ENCODE measurements around the gene CLPSL2. TPM values are rescaled to one million over a fixed set of nuclear protein-coding genes. Genes with fewer than 3 reads are reported as not detected.

CLPSL2 gene
- total RNA-seq, 2 experiments from 2014 or later: not detected

- Mint-ChIP-seq H3K4me3 (no peak overlapping the region), H3K4me1 (no peaks in the 10 kb centered on the region), H3K9me3 (ENCODE audit: low read depth) (no peaks in the 10 kb centered on the region), H3K27me3 (peaks cover 14% of the 10 kb centered on the region), H3K36me3 (ENCODE audit: low read depth) (no peaks in the 10 kb centered on the region), H3K27ac (no peak overlapping the region)
- ChIA-PET POLR2A (no interaction called here), CTCF (interaction anchor here (0.6 kb wide), 1 partner anchor 853 kb away, joined by 3 read pairs; no protein-coding TSS in a partner anchor)
- no peak for DNase-seq
- ATAC-seq: no peak
- intact Hi-C loops (cut with DNase I, micrococcal nuclease): no loop called here
Observed at GRCh38 chr6:35771343-35771627, 5.1 kb upstream of the CLPSL2 start.

DNA sequence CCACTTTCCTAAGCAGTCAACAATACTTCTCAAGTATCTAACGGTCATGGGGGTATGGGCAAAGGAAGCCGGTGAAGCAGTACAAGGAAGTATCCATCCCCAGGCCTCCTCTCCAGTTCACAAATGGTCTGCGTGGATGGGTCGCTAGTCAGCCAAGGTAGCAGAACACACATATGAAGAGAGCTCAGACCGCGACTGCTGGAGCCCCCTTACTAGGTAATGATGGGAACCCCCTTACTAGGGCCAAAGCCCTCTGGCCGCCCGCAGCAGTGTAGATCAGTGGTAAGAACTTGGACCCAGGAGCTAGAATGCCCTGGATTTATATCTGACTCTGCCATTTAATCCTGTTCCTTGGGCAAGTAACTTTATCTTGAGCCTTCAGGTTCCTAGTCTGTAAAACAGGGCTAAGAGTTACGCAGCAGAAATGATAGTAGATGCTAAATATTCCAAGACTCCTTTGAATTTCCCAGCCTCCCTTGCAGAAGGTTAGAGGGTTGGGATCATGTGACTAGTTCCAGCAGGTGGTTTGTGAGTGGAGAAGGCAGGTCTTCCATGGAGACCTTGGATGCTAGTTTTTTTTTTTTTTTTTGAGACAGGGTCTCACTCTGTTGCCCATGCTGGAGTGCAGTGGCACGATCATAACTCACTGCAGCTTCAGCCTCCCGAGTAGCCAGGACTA lies 2.1 kb upstream of the CLPSL2 start:
- DNase-seq: no peak
- Mint-ChIP-seq H3K4me3 (no peak overlapping the region), H3K36me3 (ENCODE audit: low read depth) (no peaks in the 10 kb centered on the region), H3K9me3 (ENCODE audit: low read depth) (no peaks in the 10 kb centered on the region), H3K27ac (no peak overlapping the region), H3K27me3 (peaks cover 23% of the 10 kb centered on the region), H3K4me1 (peaks cover 5% of the 10 kb centered on the region)
- CTCF ChIA-PET: no interaction called here
- intact Hi-C loops (cut with DNase I, micrococcal nuclease): no loop called here
- no peak for ATAC-seq
- POLR2A ChIA-PET: no interaction called here

DNA sequence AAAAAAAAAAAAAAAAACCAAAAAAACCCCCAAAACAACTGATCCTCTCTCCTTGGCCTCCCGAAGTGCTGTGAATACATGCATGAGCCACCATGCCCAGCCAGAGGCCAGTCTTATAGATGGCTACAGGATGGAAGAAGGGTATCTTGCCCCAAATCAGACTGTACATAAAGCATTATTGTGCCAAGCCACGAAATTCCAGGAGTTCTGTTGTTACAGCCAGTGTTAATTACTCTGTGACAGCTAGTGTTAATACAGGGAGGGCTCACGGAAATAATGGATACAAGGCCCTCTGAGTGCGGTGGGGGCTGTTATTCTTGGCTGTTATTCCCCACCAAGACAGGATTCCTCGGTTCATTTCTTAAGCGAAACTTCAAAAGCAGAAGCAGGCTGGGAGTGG lies 1.4 kb upstream of the CLPSL2 start:
- ATAC-seq: no peak
- intact Hi-C loops (cut with DNase I, micrococcal nuclease): no loop called here
- H3K36me3 Mint-ChIP-seq (ENCODE audit: low read depth): no peaks in the 10 kb centered on the region
- CTCF ChIA-PET: no interaction called here
- POLR2A ChIA-PET: no interaction called here
- H3K4me3 Mint-ChIP-seq: no peak overlapping the region
- no peak for DNase-seq
- no peaks in the 10 kb centered on the region for H3K9me3 Mint-ChIP-seq (ENCODE audit: low read depth)
- H3K27me3 Mint-ChIP-seq: peaks cover 23% of the 10 kb centered on the region
- H3K27ac Mint-ChIP-seq: no peak overlapping the region
- peaks cover 5% of the 10 kb centered on the region for H3K4me1 Mint-ChIP-seq

DNA sequence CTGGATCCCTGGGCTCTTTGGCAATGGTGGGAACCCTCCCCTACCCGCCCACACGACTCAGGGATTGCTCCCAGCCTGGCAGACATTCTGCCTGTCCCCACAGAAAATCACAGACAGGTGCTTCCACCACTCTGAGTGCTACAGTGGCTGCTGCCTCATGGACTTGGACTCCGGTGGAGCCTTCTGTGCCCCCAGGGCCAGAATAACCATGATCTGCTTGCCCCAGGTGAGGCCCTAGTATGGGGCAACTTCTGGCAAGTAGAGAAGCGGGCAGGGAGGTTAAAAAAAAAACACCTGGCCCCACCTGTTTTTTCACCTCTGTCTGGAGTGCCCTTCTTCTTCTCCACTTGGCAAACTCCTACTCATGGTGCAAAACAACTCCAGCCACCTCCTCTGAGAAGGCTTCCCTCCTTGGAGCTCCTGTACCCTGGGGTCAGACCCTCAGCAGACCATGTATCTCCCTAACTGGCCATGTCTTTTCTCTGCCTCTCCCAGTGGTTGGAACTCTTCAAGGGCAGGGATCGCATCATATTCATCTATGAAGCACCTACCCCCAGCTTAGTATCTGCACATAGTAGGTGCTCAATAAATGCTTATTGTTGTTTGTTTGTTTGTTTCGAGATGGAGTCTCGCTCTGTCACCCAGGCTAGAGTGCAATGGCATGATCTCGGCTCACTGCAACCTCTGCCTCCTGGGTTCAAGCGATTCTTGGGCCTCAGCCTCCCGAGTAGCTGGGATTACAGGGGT lies 1.1 kb downstream of the CLPSL2 start:
- CTCF ChIA-PET: interaction anchor here (0.6 kb wide), 1 partner anchor 783 kb away, joined by 3 read pairs; no protein-coding TSS in a partner anchor
- POLR2A ChIA-PET: no interaction called here
- intact Hi-C loops (cut with DNase I, micrococcal nuclease): no loop called here
- Mint-ChIP-seq H3K9me3 (ENCODE audit: low read depth) (no peaks in the 10 kb centered on the region), H3K4me1 (peaks cover 5% of the 10 kb centered on the region), H3K4me3 (no peak overlapping the region), H3K27me3 (peaks cover 29% of the 10 kb centered on the region), H3K27ac (no peak overlapping the region), H3K36me3 (ENCODE audit: low read depth) (no peaks in the 10 kb centered on the region)
- ATAC-seq (no peak), DNase-seq (no peak)

DNA sequence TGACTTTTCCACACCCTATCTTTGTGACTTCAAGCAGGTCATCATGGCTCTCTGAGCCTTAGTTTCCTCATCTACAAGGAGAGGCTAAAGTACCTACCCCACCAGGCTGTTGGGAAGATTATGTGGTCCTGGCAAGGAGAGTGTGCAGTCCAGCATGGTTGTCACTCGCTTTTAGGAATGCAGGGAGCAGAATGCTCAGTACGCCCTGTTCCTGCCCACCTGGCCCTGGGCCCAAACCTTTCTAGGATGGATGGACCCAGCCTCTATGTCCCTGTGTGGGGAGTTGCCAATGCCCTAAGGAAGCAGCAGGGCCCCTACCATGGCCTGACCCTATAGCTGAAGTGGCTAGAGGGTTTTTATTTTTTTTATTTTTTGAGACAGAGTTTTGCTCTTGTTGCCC lies 2.0 kb downstream of the CLPSL2 start:
- Mint-ChIP-seq H3K9me3 (ENCODE audit: low read depth) (no peaks in the 10 kb centered on the region), H3K36me3 (ENCODE audit: low read depth) (no peaks in the 10 kb centered on the region), H3K27me3 (peaks cover 29% of the 10 kb centered on the region), H3K27ac (no peak overlapping the region), H3K4me3 (no peak overlapping the region), H3K4me1 (peaks cover 5% of the 10 kb centered on the region)
- CTCF ChIA-PET: no interaction called here
- POLR2A ChIA-PET: no interaction called here
- no peak for DNase-seq
- intact Hi-C loops (cut with DNase I, micrococcal nuclease): no loop called here
- ATAC-seq: no peak

DNA sequence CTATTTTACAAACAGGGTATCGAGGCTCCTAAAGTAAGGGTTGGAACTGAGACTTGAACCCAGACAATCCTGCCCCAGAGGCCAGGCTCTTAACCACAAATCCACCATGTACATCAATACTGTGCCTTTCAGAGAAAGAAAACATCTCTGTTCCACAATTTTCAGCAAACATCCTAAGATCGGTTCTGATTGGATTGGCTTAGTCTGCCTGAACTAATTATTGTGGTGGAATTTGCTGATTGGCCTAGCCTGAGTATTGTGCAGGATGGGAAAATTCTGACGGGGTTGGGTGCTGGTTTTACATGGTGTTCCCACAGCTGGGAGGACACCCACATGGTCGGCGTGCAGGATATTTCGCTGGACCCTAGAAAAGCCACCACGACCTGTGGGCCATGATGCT lies 4.3 kb downstream of the CLPSL2 start, which contains the start of gene CLPSL1:
Gene CLPSL1, plus strand, starts transcription at position 301 of the 400 bp plus-strand sequence. Its CDS starts 92 bp downstream, at position 393.
- H3K36me3 Mint-ChIP-seq (ENCODE audit: low read depth): no peaks in the 10 kb centered on the region
- intact Hi-C loops (cut with DNase I, micrococcal nuclease): no loop called here
- DNase-seq (no peak), ATAC-seq (no peak)
- no peak within 1 kb of the TSS for H3K4me3 Mint-ChIP-seq
- H3K27ac Mint-ChIP-seq: no peak within 1 kb of the TSS
- H3K27me3 Mint-ChIP-seq: peaks cover 26% of the 10 kb centered on the region
- peaks cover 5% of the 10 kb centered on the region for H3K4me1 Mint-ChIP-seq
- no peaks in the 10 kb centered on the region for H3K9me3 Mint-ChIP-seq (ENCODE audit: low read depth)
- ChIA-PET CTCF (no interaction called here), POLR2A (no interaction called here)

DNA sequence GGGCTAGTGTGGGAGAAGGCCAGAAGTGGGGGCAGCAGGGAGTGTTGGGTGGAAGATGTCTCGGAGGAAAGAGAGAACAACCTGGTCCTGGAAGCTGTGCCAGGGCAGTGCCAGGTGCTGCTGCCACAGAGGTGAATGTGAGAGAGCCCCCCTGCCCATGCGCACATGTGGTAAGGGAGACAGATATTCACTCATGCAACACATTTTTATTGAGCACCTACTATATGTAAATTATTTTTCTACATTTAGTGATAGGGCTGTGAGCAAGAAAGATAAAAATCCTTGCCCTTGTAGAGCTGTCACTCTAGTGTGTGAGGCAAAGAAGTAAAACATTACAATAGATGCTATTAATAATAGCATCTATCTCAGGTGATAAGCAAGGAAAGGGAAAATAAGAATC lies 4.9 kb downstream of the CLPSL2 start:
- ChIA-PET POLR2A (no interaction called here), CTCF (no interaction called here)
- Mint-ChIP-seq H3K27me3 (peaks cover 23% of the 10 kb centered on the region), H3K36me3 (ENCODE audit: low read depth) (no peaks in the 10 kb centered on the region), H3K4me1 (peaks cover 5% of the 10 kb centered on the region), H3K27ac (no peak overlapping the region), H3K9me3 (ENCODE audit: low read depth) (no peaks in the 10 kb centered on the region), H3K4me3 (no peak overlapping the region)
- ATAC-seq: no peak
- intact Hi-C loops (cut with DNase I, micrococcal nuclease): no loop called here
- no peak for DNase-seq

DNA sequence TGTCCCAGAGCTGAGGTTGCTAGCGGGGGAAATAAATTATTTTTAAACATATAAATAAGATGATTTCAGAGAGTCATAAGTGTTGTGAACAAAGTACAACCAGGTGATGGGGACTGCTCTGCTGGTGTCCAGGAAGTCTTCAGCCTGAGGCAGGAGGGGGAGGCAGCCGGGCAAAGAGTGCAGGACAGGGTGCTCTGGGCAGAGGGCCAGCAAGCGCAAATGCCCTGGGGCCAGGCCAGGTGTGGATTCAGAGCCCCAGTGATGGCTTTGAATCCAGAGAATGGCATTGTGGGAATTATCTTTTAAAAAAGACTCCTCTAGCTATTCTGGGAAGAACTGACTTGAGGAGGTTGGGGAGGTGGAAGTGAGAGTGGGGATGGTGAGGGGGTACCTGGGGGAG lies 6.0 kb downstream of the CLPSL2 start:
- Mint-ChIP-seq H3K9me3 (ENCODE audit: low read depth) (no peaks in the 10 kb centered on the region), H3K27ac (no peak overlapping the region), H3K27me3 (peaks cover 24% of the 10 kb centered on the region), H3K36me3 (ENCODE audit: low read depth) (no peaks in the 10 kb centered on the region), H3K4me1 (peaks cover 2% of the 10 kb centered on the region), H3K4me3 (no peak overlapping the region)
- intact Hi-C loops (cut with DNase I, micrococcal nuclease): no loop called here
- no peak for DNase-seq
- ChIA-PET POLR2A (no interaction called here), CTCF (no interaction called here)
- no peak for ATAC-seq

- ChIA-PET CTCF (no interaction called here), POLR2A (no interaction called here)
- intact Hi-C loops (cut with DNase I, micrococcal nuclease): no loop called here
- Mint-ChIP-seq H3K9me3 (ENCODE audit: low read depth) (no peaks in the 10 kb centered on the region), H3K27ac (no peak overlapping the region), H3K36me3 (ENCODE audit: low read depth) (no peaks in the 10 kb centered on the region), H3K4me3 (no peak overlapping the region), H3K27me3 (peaks cover 32% of the 10 kb centered on the region), H3K4me1 (no peaks in the 10 kb centered on the region)
- ATAC-seq (no peak), DNase-seq (no peak)
Observed at GRCh38 chr6:35784200-35784599, 7.8 kb downstream of the CLPSL2 start.

DNA sequence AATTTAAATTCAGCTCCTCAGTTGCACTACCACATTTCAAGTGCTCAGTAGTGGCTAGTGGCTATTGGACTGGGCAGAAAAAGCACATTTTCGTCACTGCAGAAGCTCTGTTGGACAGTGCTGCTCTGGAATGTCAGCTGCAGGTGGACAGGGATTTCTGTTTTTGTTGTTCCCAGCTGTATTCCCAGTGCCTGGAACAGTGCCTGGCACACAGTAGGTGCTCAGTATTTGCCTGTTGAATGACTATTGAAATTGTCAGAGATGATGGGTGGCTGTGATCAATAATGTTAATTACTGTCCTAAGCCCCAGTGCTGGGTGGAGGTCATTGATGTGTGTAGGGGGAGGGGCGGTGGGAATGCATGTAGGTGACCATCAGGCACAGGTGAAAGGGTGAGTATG lies 9.9 kb downstream of the CLPSL2 start:
- no peaks in the 10 kb centered on the region for H3K36me3 Mint-ChIP-seq (ENCODE audit: low read depth)
- H3K4me3 Mint-ChIP-seq: no peak overlapping the region
- intact Hi-C loops (cut with DNase I, micrococcal nuclease): no loop called here
- peaks cover 34% of the 10 kb centered on the region for H3K27me3 Mint-ChIP-seq
- H3K27ac Mint-ChIP-seq: no peak overlapping the region
- DNase-seq (no peak), ATAC-seq (no peak)
- CTCF ChIA-PET: interaction anchor here (0.6 kb wide), 1 partner anchor 462 kb away, joined by 5 read pairs; no protein-coding TSS in a partner anchor
- H3K9me3 Mint-ChIP-seq (ENCODE audit: low read depth): no peaks in the 10 kb centered on the region
- POLR2A ChIA-PET: interaction anchor here (1.3 kb wide), 1 partner anchor 13 kb away, joined by 5 read pairs; no protein-coding TSS in a partner anchor
- H3K4me1 Mint-ChIP-seq: no peaks in the 10 kb centered on the region

DNA sequence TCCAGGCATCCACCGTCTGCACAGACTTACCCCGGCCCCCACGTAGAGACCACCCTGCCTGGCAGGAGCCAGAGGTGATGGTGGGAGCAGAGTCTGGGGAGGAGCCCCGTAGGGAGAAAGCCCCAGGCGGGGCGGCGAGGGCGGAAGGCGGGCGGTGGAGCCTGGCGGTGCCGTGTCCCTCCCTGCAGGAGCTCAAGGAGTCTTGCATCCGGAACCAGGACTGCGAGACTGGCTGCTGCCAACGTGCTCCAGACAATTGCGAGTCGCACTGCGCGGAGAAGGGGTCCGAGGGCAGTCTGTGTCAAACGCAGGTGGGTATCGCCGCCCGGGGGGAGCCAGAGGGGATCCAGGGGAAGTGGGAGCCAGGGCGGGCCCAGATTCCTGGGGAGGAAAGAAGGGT lies 10.4 kb downstream of the CLPSL2 start:
- ChIA-PET CTCF (interaction anchor here (0.5 to 0.6 kb wide), 2 partner anchors 462 to 553 kb away, joined by 3 to 5 read pairs; no protein-coding TSS in a partner anchor), POLR2A (interaction anchor here (1.3 kb wide), 1 partner anchor 12 kb away, joined by 5 read pairs; no protein-coding TSS in a partner anchor)
- Mint-ChIP-seq H3K9me3 (ENCODE audit: low read depth) (no peaks in the 10 kb centered on the region), H3K36me3 (ENCODE audit: low read depth) (no peaks in the 10 kb centered on the region), H3K4me1 (no peaks in the 10 kb centered on the region), H3K27ac (no peak overlapping the region), H3K27me3 (peaks cover 34% of the 10 kb centered on the region), H3K4me3 (no peak overlapping the region)
- intact Hi-C loops (cut with DNase I, micrococcal nuclease): loop anchor here (1.0 kb wide), 1 partner anchor 11 kb away; no protein-coding TSS in a partner anchor
- DNase-seq: no peak
- no peak for ATAC-seq
